Endothelial cell of umbilical vein (primary cell): Measurements from ENCODE around the gene C5AR2. TPM values are rescaled to one million over a fixed set of nuclear protein-coding genes. Genes with fewer than 3 reads are reported as not detected.

ENCODE experiments used
- BruUV-seq: library from RNA; stranded (reverse); fragments of 400-500 nt; replicated peaks from 2 replicates; lab custom pipeline; 2021; lab: Mats Ljungman, UMichigan
- CTCF ChIA-PET: fragments of 300-600, 350-600 bp; sonication (Branson Sonifier 250); formaldehyde crosslinking; loops from one replicate; lab custom pipeline; 2021; ENCODE audit warnings: antibody characterized with exemption, inconsistent platforms; lab: Charles Lee
- POLR2A ChIA-PET: fragments of 300-600, 350-600 bp; sonication (Branson Sonifier 250); formaldehyde crosslinking; loops from one replicate; lab custom pipeline; 2021; ENCODE audit warnings: antibody characterized with exemption, inconsistent platforms; lab: Charles Lee
- DNase-seq: peaks from one replicate; pipeline ENCODE4 v3.0.0-alpha.2; 2011; ENCODE audit warnings: low read depth, low spot score
- FAIRE-seq: peaks from 2 replicates; lab custom pipeline; 2011; peaks lifted over from hg19 to GRCh38; lab: Jason Lieb, UNC
- H2AFZ ChIP-seq: 2 replicates; pipeline ENCODE4 v1.6.0; 2012; ENCODE audit warnings: low read depth, low read length, control low read depth, inconsistent platforms
- H3K27ac ChIP-seq: 2 replicates; pipeline ENCODE4 v1.5.1; 2011; ENCODE audit warnings: low read depth, mild to moderate bottlenecking, control low read depth, low read length, moderate library complexity; ENCODE audit not compliant: insufficient read depth
- H3K27me3 ChIP-seq, 2 experiments: 2 replicates each; pipeline versions ENCODE4 v1.6.0 to v1.6.1; 2011; ENCODE audit warnings: low read length in 2 of 2, mixed read lengths in 1 of 2; ENCODE audit not compliant: control insufficient read depth in 2 of 2, insufficient read depth in 2 of 2
- H3K36me3 ChIP-seq, 2 experiments: 2 replicates in 1 of 2; 3 replicates in 1 of 2; pipeline ENCODE4 v1.5.1; 2011; ENCODE audit warnings: low read length in 2 of 2, mild to moderate bottlenecking in 1 of 2, moderate library complexity in 1 of 2; ENCODE audit not compliant: control insufficient read depth in 2 of 2, insufficient read depth in 2 of 2; ENCODE audit errors: extremely low read depth in 1 of 2
- H3K4me1 ChIP-seq: 3 replicates; pipeline ENCODE4 v1.5.1; 2011; ENCODE audit warnings: mild to moderate bottlenecking, low read length; ENCODE audit not compliant: control insufficient read depth, insufficient read depth; ENCODE audit errors: extremely low read depth
- H3K4me2 ChIP-seq: 2 replicates; pipeline ENCODE4 v1.6.1; 2011; ENCODE audit warnings: low read length, control low read depth, mixed read lengths; ENCODE audit not compliant: insufficient read depth
- H3K4me3 ChIP-seq, 3 experiments: fragments of 200-600 bp in 1 of 3; sonication (generic), shearing (Covaris generic) in 1 of 3; replicated peaks in 1 of 3; 2 replicates each; pipeline ENCODE4 v1.5.1; 2011 to 2016; ENCODE audit warnings: control low read depth in 3 of 3, low read length in 3 of 3, mild to moderate bottlenecking in 2 of 3, inconsistent platforms in 1 of 3, low read depth in 1 of 3, moderate library complexity in 1 of 3; ENCODE audit not compliant: insufficient read depth in 1 of 3
- H3K79me2 ChIP-seq: 2 replicates; pipeline ENCODE4 v1.6.0; 2012; ENCODE audit warnings: low read length, inconsistent platforms; ENCODE audit not compliant: control insufficient read depth, insufficient read depth
- H3K9ac ChIP-seq: replicated peaks from 2 replicates; pipeline ENCODE3; 2011; ENCODE audit warnings: low read length, control low read depth; ENCODE audit not compliant: insufficient read depth; ENCODE audit errors: extremely low read depth
- H3K9me1 ChIP-seq: replicated peaks from 3 replicates; pipeline ENCODE4 v1.6.0; 2011; ENCODE audit warnings: mild to moderate bottlenecking, low read length; ENCODE audit not compliant: control insufficient read depth, insufficient read depth; ENCODE audit errors: extremely low read depth
- H3K9me3 ChIP-seq: replicated peaks from 2 replicates; pipeline ENCODE4 v1.5.1; 2012; ENCODE audit warnings: low read length, inconsistent platforms; ENCODE audit not compliant: control insufficient read depth, insufficient read depth
- H4K20me1 ChIP-seq: replicated peaks from 2 replicates; pipeline ENCODE3; 2011; ENCODE audit warnings: mild to moderate bottlenecking, low read length; ENCODE audit not compliant: control insufficient read depth, insufficient read depth; ENCODE audit errors: extremely low read depth
- CTCF ChIP-seq, 2 donors: IDR thresholded peaks; 1 replicate in 1 of 2; 2 replicates in 1 of 2; pipeline ENCODE4 v1.5.1; 2011; ENCODE audit warnings: low read length in 2 of 2, mild to moderate bottlenecking in 2 of 2, moderate library complexity in 2 of 2, control low read depth in 1 of 2, inconsistent platforms in 1 of 2, low read depth in 1 of 2; ENCODE audit not compliant: insufficient read depth in 1 of 2; ENCODE audit errors: extremely low read depth in 1 of 2
- EZH2 ChIP-seq: IDR thresholded peaks from 2 replicates; pipeline ENCODE4 v1.6.1; 2012; ENCODE audit warnings: borderline replicate concordance, low read depth, mild to moderate bottlenecking, moderate library complexity, low read length, inconsistent platforms; ENCODE audit not compliant: severe bottlenecking
- FOS ChIP-seq: IDR thresholded peaks from 2 replicates; pipeline ENCODE4 v1.6.1; 2011; ENCODE audit warnings: mild to moderate bottlenecking, low read length, moderate library complexity, borderline replicate concordance; ENCODE audit not compliant: insufficient read depth
- GATA2 ChIP-seq: IDR thresholded peaks from 2 replicates; pipeline ENCODE4 v1.7.0; 2011; ENCODE audit warnings: low read depth, mild to moderate bottlenecking, moderate library complexity, mixed read lengths, low read length; ENCODE audit not compliant: insufficient read length, insufficient read depth
- JUN ChIP-seq: IDR thresholded peaks from 2 replicates; pipeline ENCODE4 v1.6.1; 2011; ENCODE audit warnings: borderline replicate concordance, low read depth; ENCODE audit not compliant: insufficient read length, insufficient read depth
- MAX ChIP-seq: IDR thresholded peaks from 2 replicates; pipeline ENCODE4 v1.6.1; 2011; ENCODE audit not compliant: insufficient read depth, insufficient read length
- MYC ChIP-seq: IDR thresholded peaks from one replicate; pipeline ENCODE4 v1.6.1; 2011; ENCODE audit warnings: mild to moderate bottlenecking, low read depth, low read length
- POLR2A ChIP-seq: IDR thresholded peaks from 2 replicates; pipeline ENCODE4 v1.6.1; 2012; ENCODE audit warnings: low read depth, mild to moderate bottlenecking, control low read depth, low read length
- POLR2AphosphoS5 ChIP-seq: IDR thresholded peaks from 2 replicates; pipeline ENCODE4 v1.6.1; 2012; ENCODE audit warnings: low read depth, mild to moderate bottlenecking, control low read depth, low read length, moderate library complexity; ENCODE audit not compliant: insufficient read depth
- dilution Hi-C: fragments of 300-500 bp; cut with MboI; formaldehyde crosslinking; loops from one replicate; pipeline ENCODE4 v1.15.0; 2019; ENCODE audit warnings: low sequenced_read_pairs; ENCODE audit not compliant: extremely low pct_ligation_motif_present
- intact Hi-C: fragments of 100-400 bp; cut with micrococcal nuclease; formaldehyde crosslinking; loops from one replicate; pipeline ENCODE4 v1.10.0; 2022
- polyA plus RNA-seq, 4 experiments: library from polyadenylated mRNA; depleted of rRNA in 3 of 4; stranded (reverse) in 3 of 4; unstranded in 1 of 4; fragments of >200 nt; gene quantifications; 2 replicates each; pipeline versions ENCODE4 v1.2.1 to v1.2.3, GENCODE V29; 2011 to 2012; ENCODE audit warnings: missing spikeins in 1 of 4
- total RNA-seq: library from RNA; stranded (reverse); gene quantifications from 2 replicates; pipeline ENCODE4 v1.2.3, GENCODE V29; 2021

C5AR2 gene
- total and polyA plus RNA-seq, 2 donors (not counting 3 experiments of a cell fraction or from before 2014, with no cell fraction given), result not detected

- POLR2A ChIA-PET, result no interaction called here
- H3K79me2 ChIP-seq, result no peaks in the 10 kb centered on the region
- intact Hi-C loops (loop anchor here (1.0 kb wide), 2 partner anchors 95 to 107 kb away; no protein-coding TSS in a partner anchor), dilution Hi-C loops (no loop called here)
- H3K9me1 ChIP-seq, result no peaks in the 10 kb centered on the region
- CTCF ChIA-PET, result interaction anchor here (0.6 to 5.3 kb wide), 40 partner anchors 8 to 378 kb away, joined by 3 to 187 read pairs (median 5); partner anchors contain the start of genes C5AR1, DHX34 and INAFM1
- no peak overlapping the region for H3K4me2 ChIP-seq
- no peak overlapping the region for H2AFZ ChIP-seq
- no peak for FAIRE-seq
- TF ChIP-seq MAX, result no peak
- no peak for TF ChIP-seq MYC
- TF ChIP-seq JUN, result no peak
- TF ChIP-seq GATA2, result no peak
- TF ChIP-seq EZH2, result no peak
- TF ChIP-seq POLR2A, result no peak
- no peak for TF ChIP-seq FOS
- TF ChIP-seq CTCF (IDR thresholded peaks at IDR 0.05; ENCODE audit: extremely low read depth in 1 of 2, insufficient read depth in 1 of 2, low read depth in 1 of 2, low read length in 2 of 2), result no peak
- no peak for TF ChIP-seq POLR2AphosphoS5
- H3K9me3 ChIP-seq, result no peaks in the 10 kb centered on the region
- no peak for DNase-seq
- no peak overlapping the region for H3K4me3 ChIP-seq
- no peaks in the 10 kb centered on the region for H4K20me1 ChIP-seq
- BruUV-seq, result no TSS peak
- no peaks in the 10 kb centered on the region for H3K27me3 ChIP-seq
- H3K4me1 ChIP-seq, result no peaks in the 10 kb centered on the region
- H3K9ac ChIP-seq, result no peak overlapping the region
- no peaks in the 10 kb centered on the region for H3K36me3 ChIP-seq
- H3K27ac ChIP-seq, result no peak overlapping the region
These were observed 58.8 kb downstream of the C5AR2 start for GRCh38 chr19:47390533-47391488.
